ENCODE measurements around the gene HELT.
A peak's percentile ranks its signal among the peaks of the same experiment; 100 is the strongest.

Gene HELT

DNA sequence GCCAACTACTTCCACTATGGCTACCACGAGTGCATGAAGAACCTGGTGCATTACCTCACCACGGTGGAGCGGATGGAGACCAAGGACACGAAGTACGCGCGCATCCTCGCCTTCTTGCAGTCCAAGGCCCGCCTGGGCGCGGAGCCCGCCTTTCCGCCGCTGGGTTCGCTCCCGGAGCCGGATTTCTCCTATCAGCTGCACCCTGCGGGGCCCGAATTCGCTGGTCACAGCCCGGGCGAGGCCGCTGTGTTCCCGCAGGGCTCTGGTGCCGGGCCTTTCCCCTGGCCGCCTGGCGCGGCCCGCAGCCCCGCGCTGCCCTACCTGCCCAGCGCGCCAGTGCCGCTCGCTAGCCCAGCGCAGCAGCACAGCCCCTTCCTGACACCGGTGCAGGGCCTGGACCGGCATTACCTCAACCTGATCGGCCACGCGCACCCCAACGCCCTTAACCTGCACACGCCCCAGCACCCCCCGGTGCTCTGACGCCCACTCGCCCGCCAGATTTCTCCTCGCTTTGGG, 2.1 kb downstream of the HELT start:
- TF ChIP-seq TOX (CRISPR knock-in tag; IDR thresholded peaks at IDR 0.05; ENCODE audit: borderline replicate concordance) = no peak
- TF ChIP-seq, protein P1, sequence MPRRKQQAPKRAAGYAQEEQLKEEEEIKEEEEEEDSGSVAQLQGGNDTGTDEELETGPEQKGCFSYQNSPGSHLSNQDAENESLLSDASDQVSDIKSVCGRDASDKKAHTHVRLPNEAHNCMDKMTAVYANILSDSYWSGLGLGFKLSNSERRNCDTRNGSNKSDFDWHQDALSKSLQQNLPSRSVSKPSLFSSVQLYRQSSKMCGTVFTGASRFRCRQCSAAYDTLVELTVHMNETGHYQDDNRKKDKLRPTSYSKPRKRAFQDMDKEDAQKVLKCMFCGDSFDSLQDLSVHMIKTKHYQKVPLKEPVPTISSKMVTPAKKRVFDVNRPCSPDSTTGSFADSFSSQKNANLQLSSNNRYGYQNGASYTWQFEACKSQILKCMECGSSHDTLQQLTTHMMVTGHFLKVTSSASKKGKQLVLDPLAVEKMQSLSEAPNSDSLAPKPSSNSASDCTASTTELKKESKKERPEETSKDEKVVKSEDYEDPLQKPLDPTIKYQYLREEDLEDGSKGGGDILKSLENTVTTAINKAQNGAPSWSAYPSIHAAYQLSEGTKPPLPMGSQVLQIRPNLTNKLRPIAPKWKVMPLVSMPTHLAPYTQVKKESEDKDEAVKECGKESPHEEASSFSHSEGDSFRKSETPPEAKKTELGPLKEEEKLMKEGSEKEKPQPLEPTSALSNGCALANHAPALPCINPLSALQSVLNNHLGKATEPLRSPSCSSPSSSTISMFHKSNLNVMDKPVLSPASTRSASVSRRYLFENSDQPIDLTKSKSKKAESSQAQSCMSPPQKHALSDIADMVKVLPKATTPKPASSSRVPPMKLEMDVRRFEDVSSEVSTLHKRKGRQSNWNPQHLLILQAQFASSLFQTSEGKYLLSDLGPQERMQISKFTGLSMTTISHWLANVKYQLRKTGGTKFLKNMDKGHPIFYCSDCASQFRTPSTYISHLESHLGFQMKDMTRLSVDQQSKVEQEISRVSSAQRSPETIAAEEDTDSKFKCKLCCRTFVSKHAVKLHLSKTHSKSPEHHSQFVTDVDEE (CRISPR knock-in tag; IDR thresholded peaks at IDR 0.05) = no peak
- TF ChIP-seq, protein P2, sequence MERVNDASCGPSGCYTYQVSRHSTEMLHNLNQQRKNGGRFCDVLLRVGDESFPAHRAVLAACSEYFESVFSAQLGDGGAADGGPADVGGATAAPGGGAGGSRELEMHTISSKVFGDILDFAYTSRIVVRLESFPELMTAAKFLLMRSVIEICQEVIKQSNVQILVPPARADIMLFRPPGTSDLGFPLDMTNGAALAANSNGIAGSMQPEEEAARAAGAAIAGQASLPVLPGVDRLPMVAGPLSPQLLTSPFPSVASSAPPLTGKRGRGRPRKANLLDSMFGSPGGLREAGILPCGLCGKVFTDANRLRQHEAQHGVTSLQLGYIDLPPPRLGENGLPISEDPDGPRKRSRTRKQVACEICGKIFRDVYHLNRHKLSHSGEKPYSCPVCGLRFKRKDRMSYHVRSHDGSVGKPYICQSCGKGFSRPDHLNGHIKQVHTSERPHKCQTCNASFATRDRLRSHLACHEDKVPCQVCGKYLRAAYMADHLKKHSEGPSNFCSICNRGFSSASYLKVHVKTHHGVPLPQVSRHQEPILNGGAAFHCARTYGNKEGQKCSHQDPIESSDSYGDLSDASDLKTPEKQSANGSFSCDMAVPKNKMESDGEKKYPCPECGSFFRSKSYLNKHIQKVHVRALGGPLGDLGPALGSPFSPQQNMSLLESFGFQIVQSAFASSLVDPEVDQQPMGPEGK (CRISPR knock-in tag; IDR thresholded peaks at IDR 0.05; ENCODE audit: borderline replicate concordance) = no peak
- TF ChIP-seq, protein P3, sequence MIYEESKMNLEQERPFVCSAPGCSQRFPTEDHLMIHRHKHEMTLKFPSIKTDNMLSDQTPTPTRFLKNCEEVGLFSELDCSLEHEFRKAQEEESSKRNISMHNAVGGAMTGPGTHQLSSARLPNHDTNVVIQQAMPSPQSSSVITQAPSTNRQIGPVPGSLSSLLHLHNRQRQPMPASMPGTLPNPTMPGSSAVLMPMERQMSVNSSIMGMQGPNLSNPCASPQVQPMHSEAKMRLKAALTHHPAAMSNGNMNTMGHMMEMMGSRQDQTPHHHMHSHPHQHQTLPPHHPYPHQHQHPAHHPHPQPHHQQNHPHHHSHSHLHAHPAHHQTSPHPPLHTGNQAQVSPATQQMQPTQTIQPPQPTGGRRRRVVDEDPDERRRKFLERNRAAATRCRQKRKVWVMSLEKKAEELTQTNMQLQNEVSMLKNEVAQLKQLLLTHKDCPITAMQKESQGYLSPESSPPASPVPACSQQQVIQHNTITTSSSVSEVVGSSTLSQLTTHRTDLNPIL (CRISPR knock-in tag; IDR thresholded peaks at IDR 0.05; ENCODE audit: low read depth) = no peak
- TF ChIP-seq ZNF8 (CRISPR knock-in tag; IDR thresholded peaks at IDR 0.05) = no peak
- no peak for TF ChIP-seq RARB (CRISPR knock-in tag; IDR thresholded peaks at IDR 0.05)
- no peak for TF ChIP-seq ZC3H10 (CRISPR knock-in tag; IDR thresholded peaks at IDR 0.05)
- no peak for TF ChIP-seq ARNTL (CRISPR knock-in tag; IDR thresholded peaks at IDR 0.05; ENCODE audit: borderline replicate concordance, low read depth)
- no peak for TF ChIP-seq BACH2 (CRISPR knock-in tag; IDR thresholded peaks at IDR 0.05; ENCODE audit: borderline replicate concordance)
- TF ChIP-seq ZFP30 (CRISPR knock-in tag; IDR thresholded peaks at IDR 0.05) = no peak
- no peak for TF ChIP-seq ISL1 (CRISPR knock-in tag; IDR thresholded peaks at IDR 0.05)
- TF ChIP-seq CSDC2 (CRISPR knock-in tag; IDR thresholded peaks at IDR 0.05) = no peak
- TF ChIP-seq ZFP3 (CRISPR knock-in tag; IDR thresholded peaks at IDR 0.05) = no peak
- TF ChIP-seq SNAI2 (CRISPR knock-in tag; IDR thresholded peaks at IDR 0.05) = no peak
- TF ChIP-seq PPARA (CRISPR knock-in tag; IDR thresholded peaks at IDR 0.05; ENCODE audit: borderline replicate concordance) = no peak
- no peak for TF ChIP-seq ZNF565 (CRISPR knock-in tag; conservative IDR thresholded peaks at IDR 0.05; ENCODE audit: low read depth)
- no peak for TF ChIP-seq GLIS3 (CRISPR knock-in tag; IDR thresholded peaks at IDR 0.05)
- ATAC-seq = peak; percentile 28; the same call in 2 of the 3 replicates

DNA sequence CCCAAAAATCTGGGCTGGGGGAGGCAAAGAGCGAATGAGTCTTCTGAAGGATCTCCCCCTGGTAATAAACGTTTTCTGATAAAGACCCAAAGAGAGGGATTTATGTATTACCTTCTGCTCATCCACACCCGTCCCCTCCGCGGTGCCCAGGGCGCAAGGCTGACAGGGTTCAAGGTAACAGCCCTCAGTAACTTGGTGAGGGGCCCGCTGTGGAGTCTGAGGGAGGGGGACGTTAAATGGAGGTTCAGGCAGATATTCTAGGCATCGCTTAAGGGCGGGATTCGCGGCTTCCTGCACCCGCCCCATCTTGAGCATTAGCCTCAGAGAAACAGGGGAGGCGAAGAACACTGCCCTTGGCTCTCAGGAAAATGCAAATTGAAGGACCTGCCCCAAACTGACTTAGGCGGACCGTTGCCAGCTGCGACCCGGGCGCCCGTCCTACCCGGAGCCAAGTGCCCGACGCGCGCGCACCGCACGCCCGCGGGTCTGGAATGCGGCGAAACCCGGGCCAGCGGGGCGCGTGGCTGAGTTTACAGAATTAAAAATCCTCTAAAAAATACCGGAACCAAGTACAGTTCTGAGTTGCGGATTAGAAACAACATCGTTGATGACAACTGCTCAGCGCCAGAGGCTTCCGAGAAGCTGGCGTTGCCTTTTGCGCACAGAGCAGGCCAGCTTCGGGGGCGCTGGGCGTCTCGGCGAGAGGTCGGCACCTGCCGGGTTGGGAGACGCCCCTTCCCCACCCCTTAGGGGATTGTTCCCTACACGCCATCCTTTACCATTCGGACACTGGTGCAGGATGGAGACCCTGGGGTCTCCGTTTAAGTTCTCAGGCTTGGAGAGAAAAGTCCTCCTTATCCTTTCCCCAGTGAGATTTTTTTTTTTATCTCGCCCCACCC, 2.8 kb downstream of the HELT start:
- ATAC-seq = no peak

DNA sequence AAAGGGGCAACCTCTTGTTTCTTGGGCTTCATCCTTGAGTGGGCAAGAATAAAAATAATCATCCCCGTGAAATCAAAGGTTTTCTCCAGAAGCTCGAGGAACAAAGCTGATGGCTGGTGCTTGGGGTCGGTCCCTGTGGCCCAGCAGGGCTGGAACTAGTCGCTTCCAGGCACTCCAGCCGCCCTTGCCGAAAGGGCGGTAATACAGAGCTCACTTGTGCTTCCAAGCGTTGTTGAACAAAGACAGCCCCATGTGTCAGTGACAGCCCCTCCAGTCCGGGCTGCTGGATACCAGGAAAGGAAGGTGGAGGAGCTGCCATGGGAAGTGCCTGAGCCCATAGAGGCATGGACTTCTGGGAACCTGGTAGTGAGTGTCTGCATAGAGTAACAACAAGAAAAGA, 5.2 kb downstream of the HELT start:
- no peak for TF ChIP-seq OSR1 (CRISPR knock-in tag; IDR thresholded peaks at IDR 0.05)
- TF ChIP-seq ARNTL (CRISPR knock-in tag; IDR thresholded peaks at IDR 0.05; ENCODE audit: borderline replicate concordance, low read depth) = no peak
- TF ChIP-seq CSDC2 (CRISPR knock-in tag; IDR thresholded peaks at IDR 0.05) = no peak
- TF ChIP-seq, protein P2 (CRISPR knock-in tag; IDR thresholded peaks at IDR 0.05; ENCODE audit: borderline replicate concordance) = no peak
- TF ChIP-seq ZFP3 (CRISPR knock-in tag; IDR thresholded peaks at IDR 0.05) = no peak
- TF ChIP-seq ZC3H10 (CRISPR knock-in tag; IDR thresholded peaks at IDR 0.05) = no peak
- TF ChIP-seq, protein P4, sequence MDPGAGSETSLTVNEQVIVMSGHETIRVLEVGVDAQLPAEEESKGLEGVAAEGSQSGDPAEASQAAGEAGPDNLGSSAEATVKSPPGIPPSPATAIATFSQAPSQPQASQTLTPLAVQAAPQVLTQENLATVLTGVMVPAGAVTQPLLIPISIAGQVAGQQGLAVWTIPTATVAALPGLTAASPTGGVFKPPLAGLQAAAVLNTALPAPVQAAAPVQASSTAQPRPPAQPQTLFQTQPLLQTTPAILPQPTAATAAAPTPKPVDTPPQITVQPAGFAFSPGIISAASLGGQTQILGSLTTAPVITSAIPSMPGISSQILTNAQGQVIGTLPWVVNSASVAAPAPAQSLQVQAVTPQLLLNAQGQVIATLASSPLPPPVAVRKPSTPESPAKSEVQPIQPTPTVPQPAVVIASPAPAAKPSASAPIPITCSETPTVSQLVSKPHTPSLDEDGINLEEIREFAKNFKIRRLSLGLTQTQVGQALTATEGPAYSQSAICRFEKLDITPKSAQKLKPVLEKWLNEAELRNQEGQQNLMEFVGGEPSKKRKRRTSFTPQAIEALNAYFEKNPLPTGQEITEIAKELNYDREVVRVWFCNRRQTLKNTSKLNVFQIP (CRISPR knock-in tag; IDR thresholded peaks at IDR 0.05; ENCODE audit: borderline replicate concordance, low read depth) = no peak
- TF ChIP-seq, protein P3 (CRISPR knock-in tag; IDR thresholded peaks at IDR 0.05; ENCODE audit: low read depth) = no peak
- no peak for TF ChIP-seq GLIS3 (CRISPR knock-in tag; IDR thresholded peaks at IDR 0.05)
- no peak for TF ChIP-seq ZNF565 (CRISPR knock-in tag; conservative IDR thresholded peaks at IDR 0.05; ENCODE audit: low read depth)
- TF ChIP-seq ESRRG (CRISPR knock-in tag; IDR thresholded peaks at IDR 0.05) = no peak
- TF ChIP-seq PPARA (CRISPR knock-in tag; IDR thresholded peaks at IDR 0.05; ENCODE audit: borderline replicate concordance) = no peak
- no peak for TF ChIP-seq TCF4 (CRISPR knock-in tag; IDR thresholded peaks at IDR 0.05; ENCODE audit: borderline replicate concordance)
- no peak for TF ChIP-seq ZNF70 (CRISPR knock-in tag; IDR thresholded peaks at IDR 0.05)
- TF ChIP-seq, protein P1 (CRISPR knock-in tag; IDR thresholded peaks at IDR 0.05) = no peak
- ATAC-seq = no peak

More for the DNA sequence above, 2.8 kb downstream of the HELT start:
- no peak for TF ChIP-seq RARB (CRISPR knock-in tag; IDR thresholded peaks at IDR 0.05)
